GM23338 (cell line): ENCODE results near the gene LRRC4B.

ENCODE experiments used
- CREB1 ChIP-seq: fragments of 250-450 bp; sonication (Bioruptor Pico); IDR thresholded peaks from 2 replicates; pipeline ENCODE4 v1.5.0; 2020; ENCODE audit warnings: low read depth, mild to moderate bottlenecking, moderate library complexity
- EZH2 ChIP-seq: fragments of 200-600 bp; sonication (generic); IDR thresholded peaks from one replicate; pipeline ENCODE4 v1.8.0; 2017; ENCODE audit warnings: antibody characterized with exemption, mild to moderate bottlenecking, low read depth; ENCODE audit not compliant: unreplicated experiment
- EZH2phosphoT487 ChIP-seq: fragments of 200-600 bp; sonication (generic); IDR thresholded peaks from one replicate; pipeline ENCODE4 v1.8.1; 2018; ENCODE audit warnings: antibody characterized with exemption; ENCODE audit not compliant: unreplicated experiment
- JUNB ChIP-seq: IDR thresholded peaks from one replicate; pipeline ENCODE4 v1.6.1; 2016; ENCODE audit warnings: antibody characterized with exemption; ENCODE audit not compliant: unreplicated experiment
- NANOG ChIP-seq: IDR thresholded peaks from 2 replicates; pipeline ENCODE4 v1.6.1; 2016; ENCODE audit warnings: antibody characterized with exemption, borderline replicate concordance
- POLR2AphosphoS5 ChIP-seq: IDR thresholded peaks from 2 replicates; pipeline ENCODE4 v1.6.1; 2016; ENCODE audit warnings: antibody characterized with exemption, low read depth
- ZNF331 ChIP-seq: fragments of 250-450 bp; sonication (Bioruptor Pico); IDR thresholded peaks from 2 replicates; pipeline ENCODE4 v1.5.0; 2020; ENCODE audit warnings: low read depth, mild to moderate bottlenecking, moderate library complexity
- TF ChIP-seq, protein P1 (sequence below): IDR thresholded peaks from one replicate; pipeline ENCODE4 v1.6.1; 2018; ENCODE audit warnings: antibody characterized with exemption; ENCODE audit not compliant: unreplicated experiment
- TF ChIP-seq, protein P2 (sequence below), 2 experiments: fragments of 200-600 bp in 1 of 2; sonication (generic) in 1 of 2; conservative IDR thresholded peaks; 2 replicates each; pipeline versions ENCODE4 v1.5.1 to v1.6.1; 2016 to 2017; ENCODE audit warnings: antibody characterized with exemption in 2 of 2, low read depth in 2 of 2, mild to moderate bottlenecking in 2 of 2, moderate library complexity in 1 of 2
- TF ChIP-seq, protein P3 (sequence below): IDR thresholded peaks from 2 replicates; pipeline ENCODE4 v1.6.1; 2016; ENCODE audit warnings: antibody characterized with exemption

DNA sequence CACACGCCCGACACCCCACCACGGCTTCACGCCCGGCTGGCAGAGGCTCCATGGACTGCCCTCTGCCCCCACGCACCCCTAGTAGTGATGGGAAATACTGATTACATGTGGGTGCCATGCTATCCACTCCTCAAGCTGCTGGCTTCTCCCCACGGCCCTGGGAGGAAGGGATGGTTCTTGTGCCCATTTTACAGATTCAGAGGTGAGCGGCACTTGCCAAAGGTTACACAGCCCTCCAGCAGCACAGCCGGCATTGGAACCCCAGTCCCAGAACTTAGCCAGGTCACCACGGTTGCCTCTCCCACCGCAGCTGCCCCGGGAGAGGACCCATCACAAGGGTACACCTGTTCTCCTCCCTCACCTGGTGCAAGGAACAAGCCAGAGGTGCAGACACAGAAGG is 13.2 kb downstream of the LRRC4B start:
- TF ChIP-seq, protein P1, sequence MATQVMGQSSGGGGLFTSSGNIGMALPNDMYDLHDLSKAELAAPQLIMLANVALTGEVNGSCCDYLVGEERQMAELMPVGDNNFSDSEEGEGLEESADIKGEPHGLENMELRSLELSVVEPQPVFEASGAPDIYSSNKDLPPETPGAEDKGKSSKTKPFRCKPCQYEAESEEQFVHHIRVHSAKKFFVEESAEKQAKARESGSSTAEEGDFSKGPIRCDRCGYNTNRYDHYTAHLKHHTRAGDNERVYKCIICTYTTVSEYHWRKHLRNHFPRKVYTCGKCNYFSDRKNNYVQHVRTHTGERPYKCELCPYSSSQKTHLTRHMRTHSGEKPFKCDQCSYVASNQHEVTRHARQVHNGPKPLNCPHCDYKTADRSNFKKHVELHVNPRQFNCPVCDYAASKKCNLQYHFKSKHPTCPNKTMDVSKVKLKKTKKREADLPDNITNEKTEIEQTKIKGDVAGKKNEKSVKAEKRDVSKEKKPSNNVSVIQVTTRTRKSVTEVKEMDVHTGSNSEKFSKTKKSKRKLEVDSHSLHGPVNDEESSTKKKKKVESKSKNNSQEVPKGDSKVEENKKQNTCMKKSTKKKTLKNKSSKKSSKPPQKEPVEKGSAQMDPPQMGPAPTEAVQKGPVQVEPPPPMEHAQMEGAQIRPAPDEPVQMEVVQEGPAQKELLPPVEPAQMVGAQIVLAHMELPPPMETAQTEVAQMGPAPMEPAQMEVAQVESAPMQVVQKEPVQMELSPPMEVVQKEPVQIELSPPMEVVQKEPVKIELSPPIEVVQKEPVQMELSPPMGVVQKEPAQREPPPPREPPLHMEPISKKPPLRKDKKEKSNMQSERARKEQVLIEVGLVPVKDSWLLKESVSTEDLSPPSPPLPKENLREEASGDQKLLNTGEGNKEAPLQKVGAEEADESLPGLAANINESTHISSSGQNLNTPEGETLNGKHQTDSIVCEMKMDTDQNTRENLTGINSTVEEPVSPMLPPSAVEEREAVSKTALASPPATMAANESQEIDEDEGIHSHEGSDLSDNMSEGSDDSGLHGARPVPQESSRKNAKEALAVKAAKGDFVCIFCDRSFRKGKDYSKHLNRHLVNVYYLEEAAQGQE = no peak
- TF ChIP-seq, protein P2, sequence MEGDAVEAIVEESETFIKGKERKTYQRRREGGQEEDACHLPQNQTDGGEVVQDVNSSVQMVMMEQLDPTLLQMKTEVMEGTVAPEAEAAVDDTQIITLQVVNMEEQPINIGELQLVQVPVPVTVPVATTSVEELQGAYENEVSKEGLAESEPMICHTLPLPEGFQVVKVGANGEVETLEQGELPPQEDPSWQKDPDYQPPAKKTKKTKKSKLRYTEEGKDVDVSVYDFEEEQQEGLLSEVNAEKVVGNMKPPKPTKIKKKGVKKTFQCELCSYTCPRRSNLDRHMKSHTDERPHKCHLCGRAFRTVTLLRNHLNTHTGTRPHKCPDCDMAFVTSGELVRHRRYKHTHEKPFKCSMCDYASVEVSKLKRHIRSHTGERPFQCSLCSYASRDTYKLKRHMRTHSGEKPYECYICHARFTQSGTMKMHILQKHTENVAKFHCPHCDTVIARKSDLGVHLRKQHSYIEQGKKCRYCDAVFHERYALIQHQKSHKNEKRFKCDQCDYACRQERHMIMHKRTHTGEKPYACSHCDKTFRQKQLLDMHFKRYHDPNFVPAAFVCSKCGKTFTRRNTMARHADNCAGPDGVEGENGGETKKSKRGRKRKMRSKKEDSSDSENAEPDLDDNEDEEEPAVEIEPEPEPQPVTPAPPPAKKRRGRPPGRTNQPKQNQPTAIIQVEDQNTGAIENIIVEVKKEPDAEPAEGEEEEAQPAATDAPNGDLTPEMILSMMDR (conservative IDR thresholded peaks at IDR 0.05; ENCODE audit: low read depth in 2 of 2) = no peak
- no peak for TF ChIP-seq CREB1
- TF ChIP-seq EZH2 = no peak
- TF ChIP-seq EZH2phosphoT487 = no peak
- no peak for TF ChIP-seq POLR2AphosphoS5
- no peak for TF ChIP-seq JUNB
- no peak for TF ChIP-seq ZNF331
- no peak for TF ChIP-seq NANOG
- TF ChIP-seq, protein P3, sequence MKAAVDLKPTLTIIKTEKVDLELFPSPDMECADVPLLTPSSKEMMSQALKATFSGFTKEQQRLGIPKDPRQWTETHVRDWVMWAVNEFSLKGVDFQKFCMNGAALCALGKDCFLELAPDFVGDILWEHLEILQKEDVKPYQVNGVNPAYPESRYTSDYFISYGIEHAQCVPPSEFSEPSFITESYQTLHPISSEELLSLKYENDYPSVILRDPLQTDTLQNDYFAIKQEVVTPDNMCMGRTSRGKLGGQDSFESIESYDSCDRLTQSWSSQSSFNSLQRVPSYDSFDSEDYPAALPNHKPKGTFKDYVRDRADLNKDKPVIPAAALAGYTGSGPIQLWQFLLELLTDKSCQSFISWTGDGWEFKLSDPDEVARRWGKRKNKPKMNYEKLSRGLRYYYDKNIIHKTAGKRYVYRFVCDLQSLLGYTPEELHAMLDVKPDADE = no peak
